C4-2B (cell line): ENCODE results near the gene WNT7A.

Experiments used
- CTCF ChIP-seq: fragments of 450-650 bp; conservative IDR thresholded peaks from 2 replicates; pipeline ENCODE4 v1.5.1; 2017; ENCODE audit warnings: mild to moderate bottlenecking
- ZFX ChIP-seq: fragments of 450-650 bp; IDR thresholded peaks from 2 replicates; pipeline ENCODE4 v1.6.1; 2017

GRCh38 chr3:13861461-13861860, 18.4 kb downstream of the WNT7A start:
- TF ChIP-seq CTCF = no peak
- TF ChIP-seq ZFX = no peak
